22Rv1 (cell line): ENCODE measurements around the gene ADAMTS2.

Source experiments
- CTCF ChIP-seq: fragments of 450-650 bp; IDR thresholded peaks from 2 replicates; pipeline ENCODE4 v1.5.1; 2017; ENCODE audit warnings: mild to moderate bottlenecking
- ZFX ChIP-seq: fragments of 450-650 bp; IDR thresholded peaks from 2 replicates; pipeline ENCODE4 v1.6.1; 2017; ENCODE audit warnings: antibody characterized with exemption, borderline replicate concordance

GRCh38 chr5:179187681-179188575 is 157.3 kb downstream of the ADAMTS2 start:
- TF ChIP-seq CTCF (no peak), ZFX (no peak)
